ENCODE data around the gene PYGO1.
"Not testable (repeated sequence)": the region's sequence is repeated elsewhere in the genome, so short reads cannot be mapped to it uniquely, and the experiment has no call there.

The PYGO1 gene

GRCh38 chr15:55564347-55565145 lies 23.6 kb downstream of the PYGO1 start:
- no peak for DNase-seq (ENCODE audit: low read depth in 2 of 2)

GRCh38 chr15:55562601-55563000 lies 25.5 kb downstream of the PYGO1 start:
- no peak for DNase-seq (ENCODE audit: low read depth in 2 of 2)

GRCh38 chr15:55555089-55555488 lies 33.1 kb downstream of the PYGO1 start:
- no peak for DNase-seq (ENCODE audit: low read depth in 2 of 2)

- no peak for DNase-seq (ENCODE audit: low read depth in 2 of 2)
Observed at GRCh38 chr15:55552926-55553325, 35.2 kb downstream of the PYGO1 start.

GRCh38 chr15:55552451-55552850 lies 35.7 kb downstream of the PYGO1 start:
- no peak for DNase-seq (ENCODE audit: low read depth in 2 of 2)

GRCh38 chr15:55549305-55549704 lies 38.8 kb downstream of the PYGO1 start:
- DNase-seq (ENCODE audit: low read depth in 2 of 2): no peak

GRCh38 chr15:55546718-55547117 lies 41.4 kb downstream of the PYGO1 start:
- no peak for DNase-seq (ENCODE audit: low read depth in 2 of 2)

- DNase-seq (ENCODE audit: low read depth in 2 of 2): no peak
Observed at GRCh38 chr15:55535436-55535835, 52.7 kb downstream of the PYGO1 start.

GRCh38 chr15:55532944-55533343 lies 55.2 kb downstream of the PYGO1 start:
- no peak for DNase-seq (ENCODE audit: low read depth in 2 of 2)

- no peak for DNase-seq (ENCODE audit: low read depth in 2 of 2)
Observed at GRCh38 chr15:55530861-55531313, 57.3 kb downstream of the PYGO1 start.

- DNase-seq (ENCODE audit: low read depth in 2 of 2): no peak
Observed at GRCh38 chr15:55528812-55529211, 59.3 kb downstream of the PYGO1 start.

GRCh38 chr15:55527150-55527549 lies 61.0 kb downstream of the PYGO1 start:
- no peak for DNase-seq (ENCODE audit: low read depth in 2 of 2)

GRCh38 chr15:55526559-55527036 lies 61.5 kb downstream of the PYGO1 start:
- DNase-seq (ENCODE audit: low read depth in 2 of 2): no peak

GRCh38 chr15:55522742-55523450 lies 65.2 kb downstream of the PYGO1 start:
- no peak for DNase-seq (ENCODE audit: low read depth in 2 of 2)

- no peak for DNase-seq (ENCODE audit: low read depth in 2 of 2)
Observed at GRCh38 chr15:55518641-55519040, 69.5 kb downstream of the PYGO1 start.

GRCh38 chr15:55518009-55518408 lies 70.1 kb downstream of the PYGO1 start:
- DNase-seq (ENCODE audit: low read depth in 2 of 2): no peak

- DNase-seq (ENCODE audit: low read depth in 2 of 2): no peak
Observed at GRCh38 chr15:55515991-55516776, 72.0 kb downstream of the PYGO1 start.

- DNase-seq (ENCODE audit: low read depth in 2 of 2): no peak
Observed at GRCh38 chr15:55515491-55515890, 72.7 kb downstream of the PYGO1 start.

- no peak for DNase-seq (ENCODE audit: low read depth in 2 of 2)
Observed at GRCh38 chr15:55514414-55514850, 73.7 kb downstream of the PYGO1 start.

- not testable (repeated sequence) for DNase-seq (ENCODE audit: low read depth in 2 of 2)
Observed at GRCh38 chr15:55513621-55514413, 74.3 kb downstream of the PYGO1 start.

GRCh38 chr15:55513152-55513551 lies 75.0 kb downstream of the PYGO1 start:
- DNase-seq (ENCODE audit: low read depth in 2 of 2): no peak
